HepG2 (cell line): ENCODE data around the gene RIMBP3C. TPM values are rescaled to one million over a fixed set of nuclear protein-coding genes. Genes with fewer than 3 reads are reported as not detected.

Source experiments
- DBP ChIP-seq: sonication (generic); formaldehyde crosslinking; IDR thresholded peaks from 2 replicates; pipeline ENCODE4 v1.4.0; 2020; ENCODE audit warnings: missing genetic modification reagents; ENCODE audit errors: not compliant biosample characterization
- KAT7 ChIP-seq: IDR thresholded peaks from 2 replicates; pipeline ENCODE4 v1.6.1; 2018; ENCODE audit warnings: borderline replicate concordance, missing compliant biosample characterization
- PCBP2 ChIP-seq: fragments of 200-400 bp; formaldehyde crosslinking; optimal IDR thresholded peaks from 2 replicates; pipeline ENCODE3; 2018; ENCODE audit warnings: low read length, low read depth; ENCODE audit not compliant: poor library complexity, severe bottlenecking
- PLRG1 ChIP-seq: fragments of 450-650 bp; conservative IDR thresholded peaks from 2 replicates; pipeline ENCODE4 v1.6.1; 2016
- ZNF337 ChIP-seq: sonication (generic); formaldehyde crosslinking; IDR thresholded peaks from 2 replicates; pipeline ENCODE4 v1.5.1; 2020; ENCODE audit warnings: missing genetic modification reagents, low read depth, mild to moderate bottlenecking, borderline replicate concordance
- ZNF33A ChIP-seq: sonication (generic); formaldehyde crosslinking; IDR thresholded peaks from 2 replicates; pipeline ENCODE4 v1.5.1; 2020; ENCODE audit warnings: missing genetic modification reagents, mild to moderate bottlenecking, moderate library complexity, borderline replicate concordance
- ZNF564 ChIP-seq: sonication (generic); formaldehyde crosslinking; IDR thresholded peaks from 2 replicates; pipeline ENCODE4 v1.8.1; 2023; ENCODE audit warnings: mild to moderate bottlenecking, missing genetic modification reagents
- ZSCAN29 ChIP-seq: sonication (generic); formaldehyde crosslinking; conservative IDR thresholded peaks from 2 replicates; pipeline ENCODE4 v1.4.0; 2020; ENCODE audit warnings: mild to moderate bottlenecking, missing genetic modification reagents
- polyA plus RNA-seq, 8 experiments: library from polyadenylated mRNA; depleted of rRNA in 3 of 8; stranded (reverse) in 7 of 8; unstranded in 1 of 8; fragments of >200 nt; fragmentation: Illumina TruSeq in 4 of 8; extraction: Trizol in 4 of 8; gene quantifications; 2 replicates each; pipeline versions ENCODE4 v1.2.1 to v1.2.3, GENCODE V29; 2011 to 2016; ENCODE audit warnings: low read depth in 4 of 8, missing spikeins in 1 of 8, mixed read lengths in 1 of 8; ENCODE audit not compliant: insufficient read depth in 1 of 8
- total RNA-seq, 5 experiments: library from RNA; depleted of rRNA; stranded (reverse); fragments of >200 nt; fragmentation: Illumina TruSeq; extraction: Trizol; gene quantifications; 2 replicates each; pipeline ENCODE4 v1.2.3, GENCODE V29; 2016; ENCODE audit warnings: low read depth in 1 of 5
- TF ChIP-seq, protein P1 (sequence below): sonication (generic); formaldehyde crosslinking; IDR thresholded peaks from 2 replicates; pipeline ENCODE4 v1.5.0; 2020; ENCODE audit warnings: missing genetic modification reagents
- TF ChIP-seq, protein P2 (sequence below): sonication (generic); formaldehyde crosslinking; IDR thresholded peaks from 2 replicates; pipeline ENCODE4 v1.5.1; 2020; ENCODE audit warnings: missing genetic modification reagents, mild to moderate bottlenecking, borderline replicate concordance
- TF ChIP-seq, protein P3 (sequence below): sonication (generic); formaldehyde crosslinking; IDR thresholded peaks from 2 replicates; pipeline ENCODE4 v1.5.0; 2020; ENCODE audit warnings: mild to moderate bottlenecking, missing genetic modification reagents, borderline replicate concordance
- TF ChIP-seq, protein P4 (sequence below): sonication (generic); formaldehyde crosslinking; IDR thresholded peaks from 2 replicates; pipeline ENCODE4 v1.5.1; 2020; ENCODE audit warnings: missing genetic modification reagents, mild to moderate bottlenecking, borderline replicate concordance

The RIMBP3C gene
- total and polyA plus RNA-seq, 2 of the 13 experiments (the other 11 are each of a cell fraction or from before 2014, with no cell fraction given): 0.15 TPM; not detected in 1

GRCh38 chr22:21567456-21568346, 16.4 kb upstream of the RIMBP3C start, which contains the start of gene UBE2L3 (continued):
- TF ChIP-seq, protein P1, sequence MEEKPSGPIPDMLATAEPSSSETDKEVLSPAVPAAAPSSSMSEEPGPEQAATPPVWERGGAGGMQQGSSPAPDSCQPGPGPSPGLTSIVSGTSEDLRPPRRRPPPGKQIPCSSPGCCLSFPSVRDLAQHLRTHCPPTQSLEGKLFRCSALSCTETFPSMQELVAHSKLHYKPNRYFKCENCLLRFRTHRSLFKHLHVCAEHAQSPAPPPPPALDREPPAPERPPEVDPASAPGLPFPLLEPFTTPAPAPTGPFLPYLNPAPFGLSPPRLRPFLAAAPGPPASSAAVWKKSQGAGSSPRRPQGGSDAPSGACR (CRISPR knock-in tag): no peak
- TF ChIP-seq ZSCAN29 (CRISPR knock-in tag) (no peak), ZNF337 (peak; percentile 10; the same call in 1 of the 2 replicates), ZNF33A (no peak), ZNF564 (CRISPR knock-in tag) (no peak), PLRG1 (no peak), PCBP2 (no peak), KAT7 (no peak), DBP (CRISPR knock-in tag) (no peak)
- TF ChIP-seq, protein P2, sequence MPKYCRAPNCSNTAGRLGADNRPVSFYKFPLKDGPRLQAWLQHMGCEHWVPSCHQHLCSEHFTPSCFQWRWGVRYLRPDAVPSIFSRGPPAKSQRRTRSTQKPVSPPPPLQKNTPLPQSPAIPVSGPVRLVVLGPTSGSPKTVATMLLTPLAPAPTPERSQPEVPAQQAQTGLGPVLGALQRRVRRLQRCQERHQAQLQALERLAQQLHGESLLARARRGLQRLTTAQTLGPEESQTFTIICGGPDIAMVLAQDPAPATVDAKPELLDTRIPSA (CRISPR knock-in tag): 0 out of 2 replicates have a peak, but pooled peaks have one; percentile 40
- TF ChIP-seq, protein P3, sequence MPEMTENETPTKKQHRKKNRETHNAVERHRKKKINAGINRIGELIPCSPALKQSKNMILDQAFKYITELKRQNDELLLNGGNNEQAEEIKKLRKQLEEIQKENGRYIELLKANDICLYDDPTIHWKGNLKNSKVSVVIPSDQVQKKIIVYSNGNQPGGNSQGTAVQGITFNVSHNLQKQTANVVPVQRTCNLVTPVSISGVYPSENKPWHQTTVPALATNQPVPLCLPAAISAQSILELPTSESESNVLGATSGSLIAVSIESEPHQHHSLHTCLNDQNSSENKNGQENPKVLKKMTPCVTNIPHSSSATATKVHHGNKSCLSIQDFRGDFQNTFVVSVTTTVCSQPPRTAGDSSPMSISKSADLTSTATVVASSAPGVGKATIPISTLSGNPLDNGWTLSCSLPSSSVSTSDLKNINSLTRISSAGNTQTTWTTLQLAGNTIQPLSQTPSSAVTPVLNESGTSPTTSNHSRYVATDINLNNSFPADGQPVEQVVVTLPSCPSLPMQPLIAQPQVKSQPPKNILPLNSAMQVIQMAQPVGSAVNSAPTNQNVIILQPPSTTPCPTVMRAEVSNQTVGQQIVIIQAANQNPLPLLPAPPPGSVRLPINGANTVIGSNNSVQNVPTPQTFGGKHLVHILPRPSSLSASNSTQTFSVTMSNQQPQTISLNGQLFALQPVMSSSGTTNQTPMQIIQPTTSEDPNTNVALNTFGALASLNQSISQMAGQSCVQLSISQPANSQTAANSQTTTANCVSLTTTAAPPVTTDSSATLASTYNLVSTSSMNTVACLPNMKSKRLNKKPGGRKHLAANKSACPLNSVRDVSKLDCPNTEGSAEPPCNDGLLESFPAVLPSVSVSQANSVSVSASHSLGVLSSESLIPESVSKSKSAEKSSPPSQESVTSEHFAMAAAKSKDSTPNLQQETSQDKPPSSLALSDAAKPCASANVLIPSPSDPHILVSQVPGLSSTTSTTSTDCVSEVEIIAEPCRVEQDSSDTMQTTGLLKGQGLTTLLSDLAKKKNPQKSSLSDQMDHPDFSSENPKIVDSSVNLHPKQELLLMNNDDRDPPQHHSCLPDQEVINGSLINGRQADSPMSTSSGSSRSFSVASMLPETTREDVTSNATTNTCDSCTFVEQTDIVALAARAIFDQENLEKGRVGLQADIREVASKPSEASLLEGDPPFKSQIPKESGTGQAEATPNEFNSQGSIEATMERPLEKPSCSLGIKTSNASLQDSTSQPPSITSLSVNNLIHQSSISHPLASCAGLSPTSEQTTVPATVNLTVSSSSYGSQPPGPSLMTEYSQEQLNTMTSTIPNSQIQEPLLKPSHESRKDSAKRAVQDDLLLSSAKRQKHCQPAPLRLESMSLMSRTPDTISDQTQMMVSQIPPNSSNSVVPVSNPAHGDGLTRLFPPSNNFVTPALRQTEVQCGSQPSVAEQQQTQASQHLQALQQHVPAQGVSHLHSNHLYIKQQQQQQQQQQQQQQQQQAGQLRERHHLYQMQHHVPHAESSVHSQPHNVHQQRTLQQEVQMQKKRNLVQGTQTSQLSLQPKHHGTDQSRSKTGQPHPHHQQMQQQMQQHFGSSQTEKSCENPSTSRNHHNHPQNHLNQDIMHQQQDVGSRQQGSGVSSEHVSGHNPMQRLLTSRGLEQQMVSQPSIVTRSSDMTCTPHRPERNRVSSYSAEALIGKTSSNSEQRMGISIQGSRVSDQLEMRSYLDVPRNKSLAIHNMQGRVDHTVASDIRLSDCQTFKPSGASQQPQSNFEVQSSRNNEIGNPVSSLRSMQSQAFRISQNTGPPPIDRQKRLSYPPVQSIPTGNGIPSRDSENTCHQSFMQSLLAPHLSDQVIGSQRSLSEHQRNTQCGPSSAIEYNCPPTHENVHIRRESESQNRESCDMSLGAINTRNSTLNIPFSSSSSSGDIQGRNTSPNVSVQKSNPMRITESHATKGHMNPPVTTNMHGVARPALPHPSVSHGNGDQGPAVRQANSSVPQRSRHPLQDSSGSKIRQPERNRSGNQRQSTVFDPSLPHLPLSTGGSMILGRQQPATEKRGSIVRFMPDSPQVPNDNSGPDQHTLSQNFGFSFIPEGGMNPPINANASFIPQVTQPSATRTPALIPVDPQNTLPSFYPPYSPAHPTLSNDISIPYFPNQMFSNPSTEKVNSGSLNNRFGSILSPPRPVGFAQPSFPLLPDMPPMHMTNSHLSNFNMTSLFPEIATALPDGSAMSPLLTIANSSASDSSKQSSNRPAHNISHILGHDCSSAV (CRISPR knock-in tag): no peak
- TF ChIP-seq, protein P4, sequence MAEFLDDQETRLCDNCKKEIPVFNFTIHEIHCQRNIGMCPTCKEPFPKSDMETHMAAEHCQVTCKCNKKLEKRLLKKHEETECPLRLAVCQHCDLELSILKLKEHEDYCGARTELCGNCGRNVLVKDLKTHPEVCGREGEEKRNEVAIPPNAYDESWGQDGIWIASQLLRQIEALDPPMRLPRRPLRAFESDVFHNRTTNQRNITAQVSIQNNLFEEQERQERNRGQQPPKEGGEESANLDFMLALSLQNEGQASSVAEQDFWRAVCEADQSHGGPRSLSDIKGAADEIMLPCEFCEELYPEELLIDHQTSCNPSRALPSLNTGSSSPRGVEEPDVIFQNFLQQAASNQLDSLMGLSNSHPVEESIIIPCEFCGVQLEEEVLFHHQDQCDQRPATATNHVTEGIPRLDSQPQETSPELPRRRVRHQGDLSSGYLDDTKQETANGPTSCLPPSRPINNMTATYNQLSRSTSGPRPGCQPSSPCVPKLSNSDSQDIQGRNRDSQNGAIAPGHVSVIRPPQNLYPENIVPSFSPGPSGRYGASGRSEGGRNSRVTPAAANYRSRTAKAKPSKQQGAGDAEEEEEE (CRISPR knock-in tag): no peak
